Neural cell (in vitro differentiated cells): ENCODE data around the gene TREM1. TPM values are rescaled to one million over a fixed set of nuclear protein-coding genes. Genes with fewer than 3 reads are reported as not detected.

Experiments
- H2AFZ ChIP-seq: fragments of 200-600, 300-800 bp; sonication (generic), shearing (Covaris generic); 2 replicates; pipeline ENCODE4 v1.6.0; 2014; ENCODE audit warnings: low read depth, mild to moderate bottlenecking, antibody characterized with exemption, low read length, moderate library complexity
- H3F3A ChIP-seq: fragments of 200-600 bp; shearing (Covaris generic); 2 replicates; pipeline ENCODE4 v1.6.1; 2016; ENCODE audit warnings: mild to moderate bottlenecking, moderate library complexity, mixed read lengths, antibody characterized with exemption, low read length; ENCODE audit not compliant: insufficient read depth, poor library complexity, severe bottlenecking
- H3K27ac ChIP-seq: fragments of 200-600, 300-800 bp; sonication (generic), shearing (Covaris generic); 2 replicates; pipeline ENCODE4 v1.5.1; 2014; ENCODE audit warnings: mild to moderate bottlenecking, low read length, moderate library complexity
- H3K27me3 ChIP-seq: fragments of 300-800, 200-600 bp; sonication (generic), shearing (Covaris generic); 2 replicates; pipeline ENCODE4 v1.6.0; 2014; ENCODE audit warnings: mild to moderate bottlenecking, low read depth, low read length, moderate library complexity; ENCODE audit not compliant: insufficient read depth
- H3K36me3 ChIP-seq: fragments of 300-800, 200-600 bp; sonication (generic), shearing (Covaris generic); 2 replicates; pipeline ENCODE4 v1.5.1; 2014; ENCODE audit warnings: mild to moderate bottlenecking, antibody characterized with exemption, low read length, moderate library complexity; ENCODE audit not compliant: insufficient read depth
- H3K4me2 ChIP-seq: fragments of 300-800, 200-600 bp; sonication (generic), shearing (Covaris generic); 2 replicates; pipeline ENCODE4 v1.6.0; 2014; ENCODE audit warnings: mild to moderate bottlenecking, low read length
- H3K4me3 ChIP-seq: fragments of 300-800, 200-600 bp; sonication (generic), shearing (Covaris generic); 2 replicates; pipeline ENCODE4 v1.5.1; 2014; ENCODE audit warnings: mild to moderate bottlenecking, low read length, moderate library complexity
- H3K79me2 ChIP-seq: fragments of 200-600 bp; shearing (Covaris generic); replicated peaks from 2 replicates; pipeline ENCODE4 v1.6.0; 2014; ENCODE audit warnings: mild to moderate bottlenecking, low read length, moderate library complexity; ENCODE audit not compliant: insufficient read depth
- H3K9ac ChIP-seq: fragments of 300-800, 200-600 bp; sonication (generic), shearing (Covaris generic); 2 replicates; pipeline ENCODE4 v1.6.1; 2016; ENCODE audit warnings: mild to moderate bottlenecking, low read length, mixed read lengths
- H3K9me2 ChIP-seq: fragments of 200-600 bp; shearing (Covaris generic); 2 replicates; pipeline ENCODE4 v1.6.1; 2016; ENCODE audit warnings: mild to moderate bottlenecking, low read length, mixed read lengths; ENCODE audit not compliant: insufficient read depth
- H3K9me3 ChIP-seq: fragments of 200-600, 300-800 bp; sonication (generic), shearing (Covaris generic); 2 replicates; pipeline ENCODE4 v1.6.1; 2016; ENCODE audit warnings: mild to moderate bottlenecking, mixed run types, low read length, moderate library complexity, mixed read lengths
- H4K20me1 ChIP-seq: fragments of 200-600 bp; shearing (Covaris generic); 2 replicates; pipeline ENCODE4 v1.6.1; 2016; ENCODE audit warnings: mild to moderate bottlenecking, mixed run types; ENCODE audit not compliant: insufficient read depth
- EP300 ChIP-seq: fragments of 450-650 bp; conservative IDR thresholded peaks from 2 replicates; pipeline ENCODE4 v1.6.1; 2014; ENCODE audit warnings: antibody characterized with exemption, mild to moderate bottlenecking, moderate library complexity; ENCODE audit not compliant: poor library complexity, severe bottlenecking
- EZH2 ChIP-seq: fragments of 200-600, 300-800 bp; shearing (Covaris generic), sonication (generic); IDR thresholded peaks from 2 replicates; pipeline ENCODE4 v1.6.1; 2014; ENCODE audit warnings: antibody characterized with exemption, low read length, borderline replicate concordance, mild to moderate bottlenecking; ENCODE audit not compliant: insufficient read depth, poor library complexity, severe bottlenecking
- MXI1 ChIP-seq: fragments of 450-650 bp; conservative IDR thresholded peaks from 2 replicates; pipeline ENCODE4 v1.6.1; 2014; ENCODE audit warnings: antibody characterized with exemption, mild to moderate bottlenecking; ENCODE audit not compliant: poor library complexity, severe bottlenecking
- POLR2AphosphoS5 ChIP-seq: IDR thresholded peaks from 2 replicates; pipeline ENCODE4 v1.6.1; 2012
- RAD21 ChIP-seq: fragments of 450-650 bp; conservative IDR thresholded peaks from 2 replicates; pipeline ENCODE4 v1.6.1; 2014; ENCODE audit warnings: antibody characterized with exemption, mild to moderate bottlenecking, moderate library complexity
- REST ChIP-seq: IDR thresholded peaks from 2 replicates; pipeline ENCODE4 v1.6.1; 2012; ENCODE audit warnings: borderline replicate concordance
- SMC3 ChIP-seq: fragments of 450-650 bp; conservative IDR thresholded peaks from 2 replicates; pipeline ENCODE4 v1.6.1; 2014; ENCODE audit warnings: antibody characterized with exemption, mild to moderate bottlenecking, moderate library complexity; ENCODE audit not compliant: poor library complexity
- TAF1 ChIP-seq: IDR thresholded peaks from 2 replicates; pipeline ENCODE4 v1.6.1; 2012; ENCODE audit warnings: low read depth
- polyA plus RNA-seq: library from polyadenylated mRNA; depleted of rRNA; stranded (reverse); fragments of >200 nt; gene quantifications from 2 replicates; pipeline ENCODE4 v1.2.3, GENCODE V29; 2014
- TF ChIP-seq, protein P1 (sequence below): fragments of 450-650 bp; IDR thresholded peaks from 2 replicates; pipeline ENCODE4 v1.5.1; 2014; ENCODE audit warnings: antibody characterized with exemption, mild to moderate bottlenecking, moderate library complexity; ENCODE audit not compliant: poor library complexity, severe bottlenecking

TREM1 gene
- polyA plus RNA-seq, 1 donor from 2014 or later = not detected

DNA sequence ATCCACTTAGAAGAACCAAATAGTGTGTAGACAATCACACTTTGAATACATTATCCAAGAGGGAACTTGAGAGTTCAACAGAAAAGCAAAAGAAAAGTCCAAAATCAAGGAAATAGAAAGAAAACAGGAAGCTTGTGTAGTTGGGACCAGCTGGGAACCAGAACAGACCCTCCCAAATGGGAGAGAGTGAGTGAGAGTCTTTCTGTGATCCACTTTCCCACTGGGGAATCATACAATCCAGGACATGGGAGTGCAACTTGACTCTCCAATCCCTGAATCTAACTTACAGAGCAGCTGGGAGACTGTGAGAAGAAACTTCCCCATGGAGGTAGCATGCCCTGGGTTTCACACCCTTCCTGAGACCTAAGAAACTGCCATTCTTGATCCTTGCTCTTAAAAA is 31.4 kb downstream of the TREM1 start:
- Histone ChIP-seq H3K4me3 (no peak overlapping the region), H3K4me2 (no peak overlapping the region), H4K20me1 (no peaks in the 10 kb centered on the region), H3K9me2 (no peaks in the 10 kb centered on the region), H2AFZ (no peak overlapping the region), H3F3A (no peaks in the 10 kb centered on the region), H3K27ac (no peak overlapping the region), H3K9me3 (no peaks in the 10 kb centered on the region), H3K36me3 (no peaks in the 10 kb centered on the region), H3K9ac (no peak overlapping the region), H3K27me3 (no peaks in the 10 kb centered on the region), H3K79me2 (no peaks in the 10 kb centered on the region)
- no peak for TF ChIP-seq MXI1
- TF ChIP-seq EZH2 = no peak
- TF ChIP-seq EP300 = no peak
- no peak for TF ChIP-seq SMC3
- TF ChIP-seq POLR2AphosphoS5 = no peak
- no peak for TF ChIP-seq REST
- TF ChIP-seq, protein P1, sequence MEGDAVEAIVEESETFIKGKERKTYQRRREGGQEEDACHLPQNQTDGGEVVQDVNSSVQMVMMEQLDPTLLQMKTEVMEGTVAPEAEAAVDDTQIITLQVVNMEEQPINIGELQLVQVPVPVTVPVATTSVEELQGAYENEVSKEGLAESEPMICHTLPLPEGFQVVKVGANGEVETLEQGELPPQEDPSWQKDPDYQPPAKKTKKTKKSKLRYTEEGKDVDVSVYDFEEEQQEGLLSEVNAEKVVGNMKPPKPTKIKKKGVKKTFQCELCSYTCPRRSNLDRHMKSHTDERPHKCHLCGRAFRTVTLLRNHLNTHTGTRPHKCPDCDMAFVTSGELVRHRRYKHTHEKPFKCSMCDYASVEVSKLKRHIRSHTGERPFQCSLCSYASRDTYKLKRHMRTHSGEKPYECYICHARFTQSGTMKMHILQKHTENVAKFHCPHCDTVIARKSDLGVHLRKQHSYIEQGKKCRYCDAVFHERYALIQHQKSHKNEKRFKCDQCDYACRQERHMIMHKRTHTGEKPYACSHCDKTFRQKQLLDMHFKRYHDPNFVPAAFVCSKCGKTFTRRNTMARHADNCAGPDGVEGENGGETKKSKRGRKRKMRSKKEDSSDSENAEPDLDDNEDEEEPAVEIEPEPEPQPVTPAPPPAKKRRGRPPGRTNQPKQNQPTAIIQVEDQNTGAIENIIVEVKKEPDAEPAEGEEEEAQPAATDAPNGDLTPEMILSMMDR = no peak
- TF ChIP-seq TAF1 = no peak

DNA sequence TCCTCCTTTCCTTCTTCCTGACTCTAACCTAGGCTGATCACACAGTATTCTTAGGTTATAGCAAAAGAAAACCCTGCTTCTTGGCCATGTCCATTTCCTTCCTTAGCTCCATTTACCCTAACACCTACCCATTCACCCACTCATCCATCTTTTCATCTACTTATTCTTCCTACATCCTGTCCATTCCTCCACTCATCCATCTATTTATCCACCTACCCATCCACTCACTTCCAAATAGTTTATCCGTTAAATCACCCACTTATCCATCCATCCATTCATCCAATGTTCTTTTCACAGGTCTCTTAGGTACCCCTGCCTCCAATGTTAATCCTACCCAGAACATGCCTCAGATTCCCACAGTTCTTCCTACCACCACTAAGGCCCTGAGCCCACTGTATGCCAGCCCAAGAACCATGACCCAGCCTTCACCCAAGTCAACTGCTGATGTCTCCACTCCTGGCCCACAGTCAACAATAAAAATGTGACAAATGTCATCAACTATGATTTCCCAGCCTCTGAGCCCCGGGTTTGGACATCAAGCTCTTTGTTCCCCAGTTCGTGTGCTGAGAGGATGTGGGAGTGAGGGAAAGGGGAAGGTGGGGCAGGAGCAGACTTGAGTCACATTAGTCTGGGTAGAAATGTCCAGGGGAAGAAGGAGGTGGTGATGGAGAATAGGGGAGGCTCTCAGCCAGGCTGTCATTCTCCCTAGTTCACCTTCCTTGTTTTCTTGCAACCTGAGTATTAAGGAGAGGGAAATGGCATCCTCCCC is 33.9 kb downstream of the TREM1 start:
- Histone ChIP-seq H3F3A (no peaks in the 10 kb centered on the region), H4K20me1 (no peaks in the 10 kb centered on the region), H3K4me2 (no peak overlapping the region), H3K36me3 (no peaks in the 10 kb centered on the region), H3K27ac (no peak overlapping the region), H2AFZ (no peak overlapping the region), H3K9me2 (no peaks in the 10 kb centered on the region), H3K9me3 (no peaks in the 10 kb centered on the region), H3K79me2 (no peaks in the 10 kb centered on the region), H3K9ac (no peak overlapping the region), H3K27me3 (no peaks in the 10 kb centered on the region), H3K4me3 (no peak overlapping the region)
- TF ChIP-seq SMC3 = no peak
- no peak for TF ChIP-seq TAF1
- TF ChIP-seq REST = no peak
- TF ChIP-seq, protein P1 = no peak
- TF ChIP-seq RAD21 = no peak
